Liver (tissue), 9 donors: Measurements from ENCODE around the gene EEF1B2. TPM values are rescaled to one million over a fixed set of nuclear protein-coding genes. Genes with fewer than 3 reads are reported as not detected.

Experiments
- DNase-seq: peaks from one replicate; pipeline ENCODE4 v3.0.0-alpha.2; 2017; ENCODE audit warnings: low spot score
- H3K27ac ChIP-seq, 2 donors: one replicate each; pipeline ENCODE4 v1.7.0; 2013; ENCODE audit warnings: inconsistent platforms in 2 of 2, low read length in 2 of 2, control low read depth in 1 of 2, low read depth in 1 of 2, mild to moderate bottlenecking in 1 of 2
- H3K27me3 ChIP-seq, 4 donors: one replicate each; pipeline versions ENCODE4 v1.6.1 to v1.7.0; 2013; ENCODE audit warnings: low read length in 3 of 4, inconsistent platforms in 1 of 4, mild to moderate bottlenecking in 1 of 4, moderate library complexity in 1 of 4; ENCODE audit not compliant: control insufficient read depth in 4 of 4, insufficient read depth in 4 of 4
- H3K36me3 ChIP-seq, 4 donors: one replicate each; pipeline versions ENCODE4 v1.6.1 to v1.7.0; 2013; ENCODE audit warnings: low read length in 3 of 4, mild to moderate bottlenecking in 3 of 4, low read depth in 1 of 4, moderate library complexity in 1 of 4; ENCODE audit not compliant: control insufficient read depth in 4 of 4, insufficient read depth in 3 of 4
- H3K4me1 ChIP-seq, 4 donors: one replicate each; pipeline versions ENCODE4 v1.6.1 to v1.7.0; 2013; ENCODE audit warnings: low read length in 3 of 4, mild to moderate bottlenecking in 3 of 4, moderate library complexity in 1 of 4; ENCODE audit not compliant: control insufficient read depth in 4 of 4, insufficient read depth in 4 of 4
- H3K4me3 ChIP-seq, 3 donors: one replicate each; pipeline versions ENCODE4 v1.6.1 to v1.7.0; 2013; ENCODE audit warnings: low read length in 3 of 3, control low read depth in 1 of 3, low read depth in 1 of 3, mild to moderate bottlenecking in 1 of 3
- H3K9ac ChIP-seq, 2 donors: one replicate each; pipeline ENCODE4 v1.7.0; 2013; ENCODE audit warnings: low read length in 2 of 2, mild to moderate bottlenecking in 2 of 2, moderate library complexity in 2 of 2, control low read depth in 1 of 2, low read depth in 1 of 2
- H3K9me3 ChIP-seq, 4 donors: one replicate each; pipeline versions ENCODE4 v1.6.1 to v1.7.0; 2013; ENCODE audit warnings: low read length in 3 of 4; ENCODE audit not compliant: control insufficient read depth in 4 of 4
- ATF3 ChIP-seq: IDR thresholded peaks from 2 replicates; pipeline ENCODE4 v1.6.1; 2016; ENCODE audit warnings: antibody characterized with exemption
- CTCF ChIP-seq: fragments of 150-350 bp; IDR thresholded peaks from 2 replicates; pipeline ENCODE4 v1.5.1; 2017; ENCODE audit warnings: improper control_type of control experiment, low read depth, low read length; ENCODE audit not compliant: missing input control
- EGR1 ChIP-seq, 2 donors: IDR thresholded peaks; 2 replicates each; pipeline ENCODE4 v1.6.1; 2016 to 2018; ENCODE audit warnings: antibody characterized with exemption in 2 of 2, low read depth in 2 of 2
- FOXA1 ChIP-seq: IDR thresholded peaks from 2 replicates; pipeline ENCODE4 v1.6.1; 2016; ENCODE audit warnings: antibody characterized with exemption
- FOXA2 ChIP-seq: IDR thresholded peaks from 2 replicates; pipeline ENCODE4 v1.6.1; 2016; ENCODE audit warnings: antibody characterized with exemption
- GABPA ChIP-seq, 2 donors: IDR thresholded peaks in 1 of 2; conservative IDR thresholded peaks in 1 of 2; 2 replicates each; pipeline ENCODE4 v1.6.1; 2016; ENCODE audit warnings: antibody characterized with exemption in 2 of 2, mild to moderate bottlenecking in 1 of 2, moderate library complexity in 1 of 2
- HNF4A ChIP-seq, 2 donors: conservative IDR thresholded peaks; 2 replicates each; pipeline ENCODE4 v1.6.1; 2016; ENCODE audit warnings: antibody characterized with exemption in 2 of 2, mild to moderate bottlenecking in 2 of 2
- HNF4G ChIP-seq: IDR thresholded peaks from 2 replicates; pipeline ENCODE4 v1.6.1; 2016; ENCODE audit warnings: antibody characterized with exemption
- JUND ChIP-seq, 2 donors: IDR thresholded peaks; 2 replicates each; pipeline ENCODE4 v1.6.1; 2016; ENCODE audit warnings: antibody characterized with exemption in 2 of 2
- MAX ChIP-seq: IDR thresholded peaks from 2 replicates; pipeline ENCODE4 v1.6.1; 2016; ENCODE audit warnings: antibody characterized with exemption
- NR2F2 ChIP-seq: IDR thresholded peaks from 2 replicates; pipeline ENCODE4 v1.6.1; 2016; ENCODE audit warnings: antibody characterized with exemption
- RAD21 ChIP-seq, 2 donors: IDR thresholded peaks; 2 replicates each; pipeline ENCODE4 v1.6.1; 2016; ENCODE audit warnings: antibody characterized with exemption in 2 of 2, mild to moderate bottlenecking in 2 of 2
- REST ChIP-seq: IDR thresholded peaks from 2 replicates; pipeline ENCODE4 v1.6.1; 2016; ENCODE audit warnings: antibody characterized with exemption, mild to moderate bottlenecking
- RXRA ChIP-seq, 2 donors: IDR thresholded peaks; 2 replicates each; pipeline ENCODE4 v1.6.1; 2017 to 2018; ENCODE audit warnings: antibody characterized with exemption in 2 of 2, mild to moderate bottlenecking in 1 of 2
- SP1 ChIP-seq: IDR thresholded peaks from 2 replicates; pipeline ENCODE4 v1.6.1; 2018; ENCODE audit warnings: antibody characterized with exemption, mild to moderate bottlenecking
- TAF1 ChIP-seq: conservative IDR thresholded peaks from 2 replicates; pipeline ENCODE4 v1.6.1; 2016; ENCODE audit warnings: antibody characterized with exemption, mild to moderate bottlenecking
- YY1 ChIP-seq: IDR thresholded peaks from 2 replicates; pipeline ENCODE4 v1.6.1; 2016; ENCODE audit warnings: antibody characterized with exemption, mild to moderate bottlenecking
- ZBTB33 ChIP-seq: IDR thresholded peaks from 2 replicates; pipeline ENCODE4 v1.6.1; 2016; ENCODE audit warnings: antibody characterized with exemption
- WGBS: extraction: QIAGEN DNeasy Blood & Tissue Kit; methylation state at CpG from one replicate; pipeline ENCODE4 v1.1.7; 2013; 5-methylcytosine and 5-hydroxymethylcytosine counted together
- polyA plus RNA-seq, 2 donors: library from polyadenylated mRNA; stranded (reverse) in 1 of 2; unstranded in 1 of 2; fragments of 200-250 nt in 1 of 2; fragments of >200 nt in 1 of 2; fragmentation: Nextera tagmentation in 1 of 2; extraction: Ambion mirVana in 1 of 2; gene quantifications; one replicate each; pipeline versions ENCODE4 v1.2.1 to v1.2.3, GENCODE V29; 2013 to 2015
- total RNA-seq, 2 donors: library from RNA; depleted of rRNA; stranded (reverse); fragments of >200 nt; gene quantifications; one replicate each; pipeline ENCODE4 v1.2.3, GENCODE V29; 2014
- donor health status: healthy.
- donor health status: healthy.
- donor health status: healthy.
- donor health status: healthy.
- donor health status: healthy.

The EEF1B2 gene
- total and polyA plus RNA-seq, 4 donors = 143 to 365 (median 257) TPM

- TF ChIP-seq HNF4A (conservative IDR thresholded peaks at IDR 0.05) (no peak), ZBTB33 (no peak)
- Histone ChIP-seq H3K4me3 (no peak overlapping the region), H3K27ac (no peak overlapping the region), H3K36me3 (peaks cover 3 to 33% (median 27%) of the 10 kb centered on the region in 4 donors), H3K4me1 (peaks cover 2 to 24% (median 17%) of the 10 kb centered on the region in 4 donors), H3K9ac (no peak overlapping the region), H3K27me3 (no peaks in the 10 kb centered on the region), H3K9me3 (no peaks in the 10 kb centered on the region)
- DNase-seq = no peak
- 91% methylated on average over 4 of the region's 4 CpGs for WGBS
Measured at GRCh38 chr2:206150631-206151030, 9.1 kb upstream of the EEF1B2 start.

- H3K4me1 ChIP-seq = peaks cover 2 to 38% (median 23%) of the 10 kb centered on the region in 4 donors
Measured at GRCh38 chr2:206154197-206154596, 5.5 kb upstream of the EEF1B2 start.

More at GRCh38 chr2:206154197-206154596, 5.5 kb upstream of the EEF1B2 start:
- no peak overlapping the region for H3K4me3 ChIP-seq
- H3K36me3 ChIP-seq = peaks cover 0 to 9% (median 0%) of the 10 kb centered on the region in 4 donors
- H3K27me3 ChIP-seq = no peaks in the 10 kb centered on the region
- no peak for DNase-seq
- TF ChIP-seq HNF4A (conservative IDR thresholded peaks at IDR 0.05) = peak in 1 of 2 donors; percentile 30
- no peak for TF ChIP-seq ATF3
- TF ChIP-seq JUND (IDR thresholded peaks at IDR 0.05) = no peak
- no peak for TF ChIP-seq RXRA (IDR thresholded peaks at IDR 0.05)
- TF ChIP-seq FOXA1 = no peak
- TF ChIP-seq SP1 = no peak
- no peak for TF ChIP-seq HNF4G
- TF ChIP-seq RAD21 (IDR thresholded peaks at IDR 0.05) = peak; percentile 64 to 70
- TF ChIP-seq NR2F2 = no peak
- no peak for TF ChIP-seq EGR1 (IDR thresholded peaks at IDR 0.05; ENCODE audit: low read depth in 2 of 2)
- TF ChIP-seq FOXA2 = no peak
- TF ChIP-seq YY1 = no peak
- no peak for TF ChIP-seq REST
- TF ChIP-seq ZBTB33 = no peak
- no peak for TF ChIP-seq GABPA (IDR thresholded peaks at IDR 0.05 in 1 of 2, conservative IDR thresholded peaks at IDR 0.05 in 1 of 2)
- no peak for TF ChIP-seq TAF1
- peak; percentile 34 for TF ChIP-seq CTCF
- TF ChIP-seq MAX = no peak
- WGBS = 44% methylated on average over 3 of the region's 3 CpGs
- H3K9ac ChIP-seq = no peak overlapping the region
- no peaks in the 10 kb centered on the region for H3K9me3 ChIP-seq
- no peak overlapping the region for H3K27ac ChIP-seq
